Dermis blood vessel endothelial cell (primary cell): ENCODE data around the gene FBXO10. TPM values are rescaled to one million over a fixed set of nuclear protein-coding genes. Genes with fewer than 3 reads are reported as not detected.
"Not testable (repeated sequence)": the region's sequence is repeated elsewhere in the genome, so short reads cannot be mapped to it uniquely, and the experiment has no call there.

Experiments
- DNase-seq: peaks from one replicate; pipeline ENCODE4 v3.0.0; 2010
- total RNA-seq: library from RNA; depleted of rRNA; stranded (reverse); fragments of >200 nt; gene quantifications from 2 replicates; pipeline ENCODE4 v1.2.3, GENCODE V29; 2014

Gene FBXO10
- total RNA-seq = 12.8 and 17.0 TPM in 2 replicates

DNA sequence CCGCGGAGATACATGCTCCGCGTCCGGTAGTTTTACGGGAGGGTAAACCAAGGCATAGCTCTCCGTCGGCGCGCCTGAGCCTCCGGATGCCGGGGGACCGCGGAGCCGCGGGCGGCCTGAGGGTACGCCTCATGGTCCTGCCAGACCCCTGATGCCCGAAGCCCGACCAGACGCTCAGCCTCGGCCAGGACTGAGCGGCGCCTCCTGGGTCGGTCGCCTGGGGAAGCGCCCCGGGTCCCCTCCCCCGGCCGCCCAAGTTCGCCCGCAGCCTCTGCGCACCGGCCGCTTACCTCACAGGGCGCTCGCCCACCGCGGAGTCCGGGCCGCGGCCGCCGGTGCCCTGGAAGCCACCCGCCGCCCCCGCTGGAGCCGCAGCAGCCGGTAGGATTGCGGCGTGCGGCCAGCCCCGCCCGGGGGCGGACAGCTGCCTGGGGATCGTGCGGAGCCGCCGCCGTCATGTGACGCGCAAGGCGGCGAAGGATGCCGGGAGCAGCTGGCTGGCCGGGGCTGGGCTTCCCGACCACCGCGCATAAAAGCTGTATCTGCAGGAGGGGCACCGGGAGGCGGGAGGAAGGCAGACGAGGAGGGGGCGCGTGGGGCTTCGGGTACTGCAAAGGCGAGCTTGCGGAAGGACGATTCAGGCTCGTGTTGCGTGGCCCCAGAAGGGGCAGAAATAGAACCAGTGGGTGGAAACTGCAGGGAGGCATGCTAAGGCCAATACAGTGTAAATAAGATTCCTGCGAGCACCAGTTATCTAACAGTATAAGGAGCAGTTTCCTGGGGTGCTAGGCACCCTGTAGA is at the start of gene FBXO10:
Gene FBXO10 (minus strand): TSS at position 460 of the 801 bp plus-strand sequence. CDS start 34,612 bp downstream, outside the sequence.
- peak; percentile 78 for DNase-seq

GRCh38 chr9:37625758-37626147 is 49.6 kb upstream of the FBXO10 start:
- no peak for DNase-seq

GRCh38 chr9:37625036-37625757 is 49.0 kb upstream of the FBXO10 start:
- DNase-seq = no peak

DNA sequence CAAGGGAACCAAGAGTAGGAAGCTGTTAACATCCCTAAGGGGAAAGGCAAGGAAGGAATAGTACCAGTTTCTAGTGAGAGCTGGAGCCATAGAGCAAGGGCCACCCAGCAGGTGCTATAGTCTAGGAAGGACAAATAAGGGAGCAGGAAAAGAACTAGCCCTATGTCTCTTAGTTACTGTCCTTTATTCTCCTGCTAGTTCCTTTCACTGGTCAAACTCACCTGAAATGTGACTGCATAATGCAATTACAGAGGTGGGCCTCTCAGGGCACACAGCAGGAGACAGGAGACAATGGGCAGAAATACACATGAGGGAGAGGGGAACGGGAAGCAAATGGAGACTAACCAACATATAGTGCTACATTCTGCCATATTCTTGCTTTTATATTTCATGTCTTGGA is 47.9 kb upstream of the FBXO10 start:
- DNase-seq = no peak

DNA sequence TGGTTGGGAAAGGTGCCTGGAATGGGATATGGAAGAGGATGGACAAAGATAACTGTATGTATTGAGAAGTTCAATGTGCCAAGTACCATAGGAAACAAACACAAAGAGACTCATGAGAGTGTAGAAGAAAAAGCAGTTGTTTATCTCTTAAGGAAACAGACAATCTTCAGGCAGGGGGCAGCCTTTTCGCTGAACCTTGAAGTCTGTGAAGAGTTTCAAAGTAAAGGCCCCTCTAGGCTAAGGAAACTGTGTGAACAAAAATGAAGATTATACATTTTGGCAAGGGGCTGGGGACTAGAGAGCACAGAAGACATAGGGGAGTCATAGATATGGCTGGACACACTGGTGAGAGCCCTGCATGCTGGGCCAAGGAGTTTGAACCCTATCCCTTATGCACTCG is 47.1 kb upstream of the FBXO10 start:
- DNase-seq = no peak

DNA sequence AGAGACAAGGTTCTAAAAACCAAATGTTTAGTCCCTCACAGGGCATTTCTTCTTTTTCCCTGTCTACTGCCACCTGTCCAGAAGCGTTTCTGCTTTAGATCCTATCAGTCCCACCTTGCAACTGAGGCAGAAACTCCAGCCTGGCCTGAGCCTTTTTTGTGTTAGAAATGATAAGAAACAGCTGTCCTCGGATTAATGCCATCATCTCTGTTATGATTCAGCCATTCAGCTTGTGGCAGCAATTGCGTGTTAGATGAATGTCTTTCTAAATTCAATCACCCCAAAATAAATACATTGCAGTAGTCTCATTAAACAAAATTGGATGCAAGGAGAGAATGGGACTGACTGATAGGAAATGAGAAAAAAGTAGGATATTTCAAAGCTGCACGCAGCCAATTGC is 46.3 kb upstream of the FBXO10 start:
- no peak for DNase-seq

- no peak for DNase-seq
These were observed 45.3 kb upstream of the FBXO10 start for GRCh38 chr9:37621273-37622121.

DNA sequence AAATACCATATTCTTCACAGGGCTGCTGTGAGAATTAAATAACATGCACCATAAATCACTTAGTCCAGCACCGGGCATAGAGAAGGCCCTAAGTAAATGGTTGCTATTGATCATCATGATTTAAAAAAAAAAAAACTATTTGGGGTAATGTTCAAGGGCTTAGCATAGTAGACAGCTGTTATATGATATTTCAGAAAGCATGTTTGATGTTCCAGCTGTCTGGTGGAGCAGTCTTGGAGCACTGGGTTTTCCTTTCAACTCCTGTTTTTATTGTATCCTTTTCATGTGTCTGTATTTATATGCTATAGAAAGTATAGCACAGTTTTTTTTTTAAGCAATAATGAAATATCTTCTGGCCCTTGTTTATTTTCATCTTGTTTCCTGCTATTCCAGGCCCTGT is 44.2 kb upstream of the FBXO10 start:
- DNase-seq = no peak

DNA sequence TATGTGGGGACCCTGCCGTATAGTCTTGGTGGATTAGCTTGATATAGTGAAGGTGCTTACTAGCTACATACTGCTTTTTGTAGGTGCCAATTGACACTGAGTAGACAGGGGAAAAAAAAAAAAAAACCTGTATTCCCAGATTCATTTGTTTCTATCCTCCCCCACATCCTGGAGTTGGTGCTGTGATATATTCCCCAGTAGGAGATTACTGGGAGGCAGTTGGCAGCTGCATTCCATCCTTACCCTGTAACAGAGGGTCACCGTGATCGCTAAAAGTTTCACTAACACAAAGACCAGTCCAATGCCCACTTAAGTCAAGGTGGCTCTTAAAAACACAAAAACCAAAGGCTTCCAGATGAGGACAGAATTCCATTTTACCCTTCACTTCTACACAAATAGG is 43.6 kb upstream of the FBXO10 start:
- no peak for DNase-seq

DNA sequence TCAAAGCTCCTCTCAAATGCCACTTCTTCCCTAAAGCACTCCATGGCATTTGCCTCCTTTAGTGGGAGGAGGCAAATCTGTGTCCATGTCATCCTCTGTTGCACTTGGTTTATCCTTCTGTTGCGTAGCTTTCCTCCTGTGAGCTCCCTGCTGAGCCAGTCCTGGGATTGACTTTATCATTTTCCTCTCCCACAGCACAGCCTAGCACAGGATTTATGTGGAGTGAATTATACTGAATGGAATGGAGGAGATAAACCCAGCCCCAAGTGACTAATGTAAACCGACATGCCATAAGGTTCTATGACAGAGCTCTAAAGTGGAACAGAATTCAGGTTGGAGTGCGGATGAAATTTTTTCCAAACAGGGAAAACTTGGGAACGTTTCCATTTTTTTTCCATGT is 42.6 kb upstream of the FBXO10 start:
- no peak for DNase-seq

DNA sequence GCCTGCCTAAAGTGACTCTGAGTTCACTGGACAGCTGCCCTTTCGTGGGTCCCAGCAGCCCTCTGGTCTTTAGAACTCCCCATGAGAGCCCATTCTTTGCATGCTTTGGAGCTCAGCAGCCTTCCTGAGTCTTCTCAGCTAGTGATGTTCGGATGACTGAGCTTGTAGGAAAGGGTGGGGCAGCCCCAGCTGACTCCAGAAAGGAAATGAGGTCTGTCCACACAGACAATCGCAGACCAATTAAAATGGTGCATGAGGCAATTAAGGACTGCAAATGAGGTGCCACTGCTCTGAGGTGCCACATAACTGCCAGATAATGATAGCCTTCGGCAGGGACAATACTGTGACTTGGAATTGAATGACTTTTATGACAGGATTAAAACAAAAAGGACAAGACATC is 41.7 kb upstream of the FBXO10 start:
- DNase-seq = no peak

GRCh38 chr9:37617161-37617560 is 41.0 kb upstream of the FBXO10 start:
- no peak for DNase-seq

- DNase-seq = no peak
These were observed 35.8 kb upstream of the FBXO10 start for GRCh38 chr9:37611961-37612360.

GRCh38 chr9:37611014-37611413 is 34.8 kb upstream of the FBXO10 start:
- DNase-seq = no peak

GRCh38 chr9:37609735-37610397 is 33.7 kb upstream of the FBXO10 start:
- DNase-seq = no peak

- no peak for DNase-seq
These were observed 32.1 kb upstream of the FBXO10 start for GRCh38 chr9:37608250-37608649.

DNA sequence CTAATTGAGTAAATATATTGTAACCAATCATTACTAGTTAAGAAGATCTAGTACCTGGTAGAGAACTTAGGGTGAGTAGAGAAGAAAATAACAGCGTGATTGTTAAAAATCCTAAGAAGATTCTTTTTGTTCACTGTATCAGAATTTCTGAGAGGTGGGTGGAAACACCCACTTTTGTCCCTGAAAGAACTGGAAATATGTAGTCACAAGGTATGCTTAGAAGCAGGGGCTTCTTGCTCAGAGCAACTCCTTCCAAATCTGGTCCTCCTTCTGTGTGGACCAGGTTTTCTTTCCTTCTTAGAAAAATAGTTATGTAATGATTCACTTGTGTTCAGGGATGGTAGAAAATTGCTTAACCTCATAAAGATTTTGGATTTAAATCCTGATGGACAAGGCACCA is 28.1 kb upstream of the FBXO10 start:
- DNase-seq = no peak

DNA sequence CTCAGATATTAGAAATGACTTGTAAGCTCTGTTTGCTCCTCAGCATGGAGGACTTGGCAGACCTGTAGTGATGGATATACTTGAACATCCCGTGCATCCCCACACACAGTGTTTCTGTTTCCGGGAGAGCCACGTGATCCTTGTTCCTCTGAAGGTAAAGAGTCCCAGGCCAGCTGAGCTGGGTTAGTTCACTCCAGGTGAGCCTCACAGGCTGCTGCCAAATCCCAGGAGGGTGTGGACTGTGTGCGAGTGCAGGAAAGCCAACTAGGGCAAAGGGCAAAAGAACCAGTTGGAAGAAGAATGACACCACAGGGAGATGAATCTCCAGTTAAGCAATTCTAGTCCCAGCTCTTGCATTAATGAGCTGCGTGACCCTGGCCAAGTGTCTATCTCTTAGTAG is 26.6 kb upstream of the FBXO10 start:
- no peak for DNase-seq

- not testable (repeated sequence) for DNase-seq
These were observed 25.9 kb upstream of the FBXO10 start for GRCh38 chr9:37602061-37602460.

- no peak for DNase-seq
These were observed 20.3 kb upstream of the FBXO10 start for GRCh38 chr9:37596504-37596903.

- no peak for DNase-seq
These were observed 17.8 kb upstream of the FBXO10 start for GRCh38 chr9:37593883-37594448.
